ENCODE results near the gene ATP9B.
A peak's percentile ranks its signal among the peaks of the same experiment; 100 is the strongest.

ATP9B gene

GRCh38 chr18:79068937-79069716 lies at the start of gene ATP9B:
TSS of gene ATP9B (plus strand) at chr18:79069394. CDS start at chr18:79069411, 17 bp downstream.
- Histone ChIP-seq H3K9me3 (ENCODE audit: control insufficient read depth, insufficient read depth, low read depth, low read length) (peaks cover 30% of the 10 kb centered on the region), H3K4me3 (ENCODE audit: low read depth, low read length) (peak within 1 kb of the TSS; percentile 70), H3K27ac (ENCODE audit: low read depth, low read length) (peak within 1 kb of the TSS; percentile 49; the same call in 1 of the 2 replicates), H3K27me3 (ENCODE audit: control insufficient read depth, insufficient read depth, low read length) (peaks cover 8% of the 10 kb centered on the region; the same call in 1 of the 2 replicates), H3K36me3 (ENCODE audit: control insufficient read depth, insufficient read depth, low read length) (no peaks in the 10 kb centered on the region), H3K9ac (ENCODE audit: low read length) (peak within 1 kb of the TSS; percentile 89), H3K4me1 (ENCODE audit: control insufficient read depth, insufficient read depth, low read length) (no peaks in the 10 kb centered on the region)

GRCh38 chr18:79019881-79020280 lies 49.3 kb upstream of the ATP9B start:
- Histone ChIP-seq H3K9me3 (ENCODE audit: control insufficient read depth, insufficient read depth, low read depth, low read length) (peaks cover 11% of the 10 kb centered on the region), H3K9ac (ENCODE audit: low read length) (no peak overlapping the region), H3K36me3 (ENCODE audit: control insufficient read depth, insufficient read depth, low read length) (no peaks in the 10 kb centered on the region), H3K27me3 (ENCODE audit: control insufficient read depth, insufficient read depth, low read length) (no peaks in the 10 kb centered on the region), H3K4me1 (ENCODE audit: control insufficient read depth, insufficient read depth, low read length) (no peaks in the 10 kb centered on the region), H3K27ac (ENCODE audit: low read depth, low read length) (no peak overlapping the region), H3K4me3 (ENCODE audit: low read depth, low read length) (no peak overlapping the region)

GRCh38 chr18:79022603-79023002 lies 46.6 kb upstream of the ATP9B start:
- Histone ChIP-seq H3K4me1 (ENCODE audit: control insufficient read depth, insufficient read depth, low read length) (peaks cover 9% of the 10 kb centered on the region; the same call in 1 of the 2 replicates), H3K9ac (ENCODE audit: low read length) (no peak overlapping the region), H3K27ac (ENCODE audit: low read depth, low read length) (no peak overlapping the region), H3K4me3 (ENCODE audit: low read depth, low read length) (no peak overlapping the region), H3K9me3 (ENCODE audit: control insufficient read depth, insufficient read depth, low read depth, low read length) (peaks cover 11% of the 10 kb centered on the region), H3K36me3 (ENCODE audit: control insufficient read depth, insufficient read depth, low read length) (no peaks in the 10 kb centered on the region), H3K27me3 (ENCODE audit: control insufficient read depth, insufficient read depth, low read length) (no peaks in the 10 kb centered on the region)

GRCh38 chr18:79026491-79026890 lies 42.7 kb upstream of the ATP9B start:
- Histone ChIP-seq H3K9me3 (ENCODE audit: control insufficient read depth, insufficient read depth, low read depth, low read length) (peaks cover 11% of the 10 kb centered on the region), H3K4me1 (ENCODE audit: control insufficient read depth, insufficient read depth, low read length) (peaks cover 9% of the 10 kb centered on the region; the same call in 1 of the 2 replicates), H3K36me3 (ENCODE audit: control insufficient read depth, insufficient read depth, low read length) (no peaks in the 10 kb centered on the region), H3K9ac (ENCODE audit: low read length) (no peak overlapping the region), H3K27me3 (ENCODE audit: control insufficient read depth, insufficient read depth, low read length) (no peaks in the 10 kb centered on the region), H3K4me3 (ENCODE audit: low read depth, low read length) (no peak overlapping the region), H3K27ac (ENCODE audit: low read depth, low read length) (no peak overlapping the region)

GRCh38 chr18:79030680-79031079 lies 38.5 kb upstream of the ATP9B start:
- Histone ChIP-seq H3K4me1 (ENCODE audit: control insufficient read depth, insufficient read depth, low read length) (peaks cover 9% of the 10 kb centered on the region; the same call in 1 of the 2 replicates), H3K27ac (ENCODE audit: low read depth, low read length) (no peak overlapping the region), H3K9me3 (ENCODE audit: control insufficient read depth, insufficient read depth, low read depth, low read length) (0 out of 2 replicates have a peak, but pooled peaks cover 3% of the 10 kb centered on the region), H3K27me3 (ENCODE audit: control insufficient read depth, insufficient read depth, low read length) (no peaks in the 10 kb centered on the region), H3K36me3 (ENCODE audit: control insufficient read depth, insufficient read depth, low read length) (no peaks in the 10 kb centered on the region), H3K9ac (ENCODE audit: low read length) (no peak overlapping the region), H3K4me3 (ENCODE audit: low read depth, low read length) (no peak overlapping the region)

GRCh38 chr18:79042276-79042675 lies 26.9 kb upstream of the ATP9B start:
- Histone ChIP-seq H3K27me3 (ENCODE audit: control insufficient read depth, insufficient read depth, low read length) (no peaks in the 10 kb centered on the region), H3K9ac (ENCODE audit: low read length) (no peak overlapping the region), H3K4me3 (ENCODE audit: low read depth, low read length) (no peak overlapping the region), H3K9me3 (ENCODE audit: control insufficient read depth, insufficient read depth, low read depth, low read length) (peaks cover 18% of the 10 kb centered on the region), H3K27ac (ENCODE audit: low read depth, low read length) (no peak overlapping the region), H3K36me3 (ENCODE audit: control insufficient read depth, insufficient read depth, low read length) (no peaks in the 10 kb centered on the region), H3K4me1 (ENCODE audit: control insufficient read depth, insufficient read depth, low read length) (no peaks in the 10 kb centered on the region)

- Histone ChIP-seq H3K4me3 (ENCODE audit: low read depth, low read length) (no peak overlapping the region), H3K4me1 (ENCODE audit: control insufficient read depth, insufficient read depth, low read length) (no peaks in the 10 kb centered on the region), H3K9ac (ENCODE audit: low read length) (no peak overlapping the region), H3K27ac (ENCODE audit: low read depth, low read length) (no peak overlapping the region), H3K27me3 (ENCODE audit: control insufficient read depth, insufficient read depth, low read length) (no peaks in the 10 kb centered on the region), H3K9me3 (ENCODE audit: control insufficient read depth, insufficient read depth, low read depth, low read length) (peaks cover 12% of the 10 kb centered on the region), H3K36me3 (ENCODE audit: control insufficient read depth, insufficient read depth, low read length) (no peaks in the 10 kb centered on the region)
Measured at GRCh38 chr18:79043288-79043687, 25.9 kb upstream of the ATP9B start.

- H3K27me3 ChIP-seq (ENCODE audit: control insufficient read depth, insufficient read depth, low read length): no peaks in the 10 kb centered on the region
- H3K27ac ChIP-seq (ENCODE audit: low read depth, low read length): no peak overlapping the region
- no peaks in the 10 kb centered on the region for H3K9me3 ChIP-seq (ENCODE audit: control insufficient read depth, insufficient read depth, low read depth, low read length)
- no peaks in the 10 kb centered on the region for H3K4me1 ChIP-seq (ENCODE audit: control insufficient read depth, insufficient read depth, low read length)
- no peaks in the 10 kb centered on the region for H3K36me3 ChIP-seq (ENCODE audit: control insufficient read depth, insufficient read depth, low read length)
- no peak overlapping the region for H3K4me3 ChIP-seq (ENCODE audit: low read depth, low read length)
- no peak overlapping the region for H3K9ac ChIP-seq (ENCODE audit: low read length)
Measured at GRCh38 chr18:79046522-79046921, 22.7 kb upstream of the ATP9B start.

- Histone ChIP-seq H3K4me1 (ENCODE audit: control insufficient read depth, insufficient read depth, low read length) (no peaks in the 10 kb centered on the region), H3K4me3 (ENCODE audit: low read depth, low read length) (no peak overlapping the region), H3K27me3 (ENCODE audit: control insufficient read depth, insufficient read depth, low read length) (no peaks in the 10 kb centered on the region), H3K9ac (ENCODE audit: low read length) (no peak overlapping the region), H3K36me3 (ENCODE audit: control insufficient read depth, insufficient read depth, low read length) (no peaks in the 10 kb centered on the region), H3K9me3 (ENCODE audit: control insufficient read depth, insufficient read depth, low read depth, low read length) (no peaks in the 10 kb centered on the region), H3K27ac (ENCODE audit: low read depth, low read length) (no peak overlapping the region)
Measured at GRCh38 chr18:79047556-79048244, 21.5 kb upstream of the ATP9B start.

- Histone ChIP-seq H3K27me3 (ENCODE audit: control insufficient read depth, insufficient read depth, low read length) (no peaks in the 10 kb centered on the region), H3K36me3 (ENCODE audit: control insufficient read depth, insufficient read depth, low read length) (no peaks in the 10 kb centered on the region), H3K9ac (ENCODE audit: low read length) (no peak overlapping the region), H3K4me1 (ENCODE audit: control insufficient read depth, insufficient read depth, low read length) (no peaks in the 10 kb centered on the region), H3K4me3 (ENCODE audit: low read depth, low read length) (no peak overlapping the region), H3K27ac (ENCODE audit: low read depth, low read length) (no peak overlapping the region), H3K9me3 (ENCODE audit: control insufficient read depth, insufficient read depth, low read depth, low read length) (no peaks in the 10 kb centered on the region)
Measured at GRCh38 chr18:79048245-79048632, 21.0 kb upstream of the ATP9B start.

- H3K27ac ChIP-seq (ENCODE audit: low read depth, low read length): no peak overlapping the region
- H3K36me3 ChIP-seq (ENCODE audit: control insufficient read depth, insufficient read depth, low read length): no peaks in the 10 kb centered on the region
- H3K27me3 ChIP-seq (ENCODE audit: control insufficient read depth, insufficient read depth, low read length): no peaks in the 10 kb centered on the region
- H3K4me3 ChIP-seq (ENCODE audit: low read depth, low read length): no peak overlapping the region
- H3K9ac ChIP-seq (ENCODE audit: low read length): no peak overlapping the region
- no peaks in the 10 kb centered on the region for H3K4me1 ChIP-seq (ENCODE audit: control insufficient read depth, insufficient read depth, low read length)
- no peaks in the 10 kb centered on the region for H3K9me3 ChIP-seq (ENCODE audit: control insufficient read depth, insufficient read depth, low read depth, low read length)
Measured at GRCh38 chr18:79049506-79049905, 19.7 kb upstream of the ATP9B start.

Data from HUES6 (cell line).